Neural progenitor cell (in vitro differentiated cells): ENCODE results near the gene NUDT22. TPM values are rescaled to one million over a fixed set of nuclear protein-coding genes. Genes with fewer than 3 reads are reported as not detected.

ENCODE experiments used
- DNase-seq: peaks from one replicate; pipeline ENCODE4 v3.0.0-alpha.2; 2016; ENCODE audit warnings: low spot score
- H2AFZ ChIP-seq: fragments of 200-600 bp; sonication (generic); replicated peaks from 2 replicates; pipeline ENCODE4 v1.6.1; 2016; ENCODE audit warnings: antibody characterized with exemption
- H3F3A ChIP-seq: fragments of 200-600 bp; sonication (generic); 2 replicates; pipeline ENCODE4 v1.6.1; 2016; ENCODE audit warnings: antibody characterized with exemption, low read depth
- H3K27ac ChIP-seq: fragments of 200-600 bp; sonication (generic); 2 replicates; pipeline ENCODE4 v1.5.1; 2016; ENCODE audit warnings: mild to moderate bottlenecking
- H3K27me3 ChIP-seq: fragments of 200-600 bp; sonication (generic); 2 replicates; pipeline ENCODE4 v1.6.1; 2016; ENCODE audit warnings: mild to moderate bottlenecking, moderate library complexity
- H3K36me3 ChIP-seq: fragments of 200-600 bp; sonication (generic); 2 replicates; pipeline ENCODE4 v1.5.1; 2016
- H3K4me1 ChIP-seq: fragments of 200-600 bp; sonication (generic); 2 replicates; pipeline ENCODE4 v1.6.1; 2016; ENCODE audit warnings: mixed run types
- H3K4me2 ChIP-seq: fragments of 200-600 bp; sonication (generic); 2 replicates; pipeline ENCODE4 v1.6.1; 2016
- H3K4me3 ChIP-seq: fragments of 200-600 bp; sonication (generic); 2 replicates; pipeline ENCODE4 v1.5.1; 2016
- H3K79me2 ChIP-seq: fragments of 200-600 bp; sonication (generic); 2 replicates; pipeline ENCODE4 v1.6.1; 2016; ENCODE audit warnings: low read depth
- H3K9ac ChIP-seq: fragments of 200-600 bp; sonication (generic); 2 replicates; pipeline ENCODE4 v1.6.1; 2016
- H3K9me3 ChIP-seq: fragments of 200-600 bp; sonication (generic); 2 replicates; pipeline ENCODE4 v1.5.1; 2016; ENCODE audit warnings: low read depth
- H4K20me1 ChIP-seq: fragments of 200-600 bp; sonication (generic); 2 replicates; pipeline ENCODE4 v1.6.1; 2016; ENCODE audit warnings: low read depth
- H3K27ac Mint-ChIP-seq: 3 replicates; pipeline ENCODE4 v1.8.0; 2021; ENCODE audit warnings: mixed read lengths
- H3K27me3 Mint-ChIP-seq: 2 replicates; pipeline ENCODE4 v1.8.0; 2022; ENCODE audit warnings: low read depth, mild to moderate bottlenecking, inconsistent platforms, moderate library complexity, mixed read lengths; ENCODE audit not compliant: insufficient read depth
- H3K36me3 Mint-ChIP-seq: 3 replicates; pipeline ENCODE4 v1.8.0; 2021; ENCODE audit warnings: mixed read lengths
- H3K4me1 Mint-ChIP-seq: 3 replicates; pipeline ENCODE4 v1.8.0; 2021; ENCODE audit warnings: mixed read lengths
- H3K4me3 Mint-ChIP-seq: 3 replicates; pipeline ENCODE4 v1.8.0; 2021; ENCODE audit warnings: mild to moderate bottlenecking, moderate library complexity, mixed read lengths
- H3K9me3 Mint-ChIP-seq: 3 replicates; pipeline ENCODE4 v1.8.0; 2020; ENCODE audit warnings: mixed read lengths
- EZH2 ChIP-seq: fragments of 200-600 bp; sonication (generic); IDR thresholded peaks from 2 replicates; pipeline ENCODE4 v1.6.1; 2017; ENCODE audit warnings: antibody characterized with exemption, mild to moderate bottlenecking, moderate library complexity
- EZH2phosphoT487 ChIP-seq: fragments of 200-600 bp; sonication (generic); IDR thresholded peaks from 2 replicates; pipeline ENCODE4 v1.6.1; 2017; ENCODE audit warnings: antibody characterized with exemption
- total RNA-seq: library from RNA; depleted of rRNA; stranded (reverse); fragments of >200 nt; gene quantifications from 2 replicates; pipeline ENCODE4 v1.2.3, GENCODE V29; 2015; ENCODE audit warnings: low replicate concordance
- TF ChIP-seq, protein P1 (sequence below): fragments of 200-600 bp; sonication (generic); IDR thresholded peaks from 2 replicates; pipeline ENCODE4 v1.5.1; 2017; ENCODE audit warnings: antibody characterized with exemption, mild to moderate bottlenecking

NUDT22 gene
- total RNA-seq, 1 donor from 2014 or later: 23.5 TPM

DNA sequence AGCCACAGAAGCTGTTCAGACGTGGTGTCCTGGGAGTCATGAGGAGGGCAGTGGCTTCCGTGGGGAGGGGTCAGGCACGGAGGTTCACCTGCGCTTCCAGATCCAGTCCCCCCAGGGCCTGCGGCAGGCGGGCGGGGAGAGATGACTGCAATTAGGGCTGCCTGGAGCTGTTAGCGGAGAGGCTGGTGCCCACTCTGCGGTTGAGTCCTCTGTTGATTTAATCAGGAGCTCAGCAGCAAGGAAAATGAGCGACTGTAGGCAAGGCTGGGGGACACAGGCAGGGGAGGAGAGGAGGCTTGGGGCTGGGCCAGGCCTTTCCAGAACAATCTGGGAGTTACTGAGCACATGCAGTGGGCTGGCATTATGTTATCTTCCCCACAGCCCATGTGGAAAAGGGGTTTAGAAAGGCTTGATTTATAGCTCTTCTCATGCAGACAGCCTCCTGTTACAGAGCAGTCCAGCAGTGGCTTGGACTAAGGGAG is 38.3 kb downstream of the NUDT22 start:
- no peak overlapping the region for H3K4me3 Mint-ChIP-seq
- H3K27me3 ChIP-seq: no peaks in the 10 kb centered on the region
- peaks cover 7% of the 10 kb centered on the region for H3K4me1 ChIP-seq
- peaks cover 17% of the 10 kb centered on the region for H3F3A ChIP-seq
- H3K36me3 ChIP-seq: no peaks in the 10 kb centered on the region
- no peaks in the 10 kb centered on the region for H3K9me3 ChIP-seq
- H3K79me2 ChIP-seq: no peaks in the 10 kb centered on the region
- peaks cover 17% of the 10 kb centered on the region for H3K4me1 Mint-ChIP-seq
- TF ChIP-seq, protein P1, sequence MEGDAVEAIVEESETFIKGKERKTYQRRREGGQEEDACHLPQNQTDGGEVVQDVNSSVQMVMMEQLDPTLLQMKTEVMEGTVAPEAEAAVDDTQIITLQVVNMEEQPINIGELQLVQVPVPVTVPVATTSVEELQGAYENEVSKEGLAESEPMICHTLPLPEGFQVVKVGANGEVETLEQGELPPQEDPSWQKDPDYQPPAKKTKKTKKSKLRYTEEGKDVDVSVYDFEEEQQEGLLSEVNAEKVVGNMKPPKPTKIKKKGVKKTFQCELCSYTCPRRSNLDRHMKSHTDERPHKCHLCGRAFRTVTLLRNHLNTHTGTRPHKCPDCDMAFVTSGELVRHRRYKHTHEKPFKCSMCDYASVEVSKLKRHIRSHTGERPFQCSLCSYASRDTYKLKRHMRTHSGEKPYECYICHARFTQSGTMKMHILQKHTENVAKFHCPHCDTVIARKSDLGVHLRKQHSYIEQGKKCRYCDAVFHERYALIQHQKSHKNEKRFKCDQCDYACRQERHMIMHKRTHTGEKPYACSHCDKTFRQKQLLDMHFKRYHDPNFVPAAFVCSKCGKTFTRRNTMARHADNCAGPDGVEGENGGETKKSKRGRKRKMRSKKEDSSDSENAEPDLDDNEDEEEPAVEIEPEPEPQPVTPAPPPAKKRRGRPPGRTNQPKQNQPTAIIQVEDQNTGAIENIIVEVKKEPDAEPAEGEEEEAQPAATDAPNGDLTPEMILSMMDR: no peak
- no peak for TF ChIP-seq EZH2
- TF ChIP-seq EZH2phosphoT487: no peak
- peaks cover 4% of the 10 kb centered on the region for H4K20me1 ChIP-seq
- H3K36me3 Mint-ChIP-seq: peaks cover 16% of the 10 kb centered on the region
- H3K9ac ChIP-seq: no peak overlapping the region
- H3K4me2 ChIP-seq: no peak overlapping the region
- no peak overlapping the region for H3K4me3 ChIP-seq
- H3K27me3 Mint-ChIP-seq: peaks cover 13% of the 10 kb centered on the region
- H3K27ac Mint-ChIP-seq: no peak overlapping the region
- H3K9me3 Mint-ChIP-seq: no peaks in the 10 kb centered on the region
- H2AFZ ChIP-seq: no peak overlapping the region
- DNase-seq: no peak
- H3K27ac ChIP-seq: no peak overlapping the region

DNA sequence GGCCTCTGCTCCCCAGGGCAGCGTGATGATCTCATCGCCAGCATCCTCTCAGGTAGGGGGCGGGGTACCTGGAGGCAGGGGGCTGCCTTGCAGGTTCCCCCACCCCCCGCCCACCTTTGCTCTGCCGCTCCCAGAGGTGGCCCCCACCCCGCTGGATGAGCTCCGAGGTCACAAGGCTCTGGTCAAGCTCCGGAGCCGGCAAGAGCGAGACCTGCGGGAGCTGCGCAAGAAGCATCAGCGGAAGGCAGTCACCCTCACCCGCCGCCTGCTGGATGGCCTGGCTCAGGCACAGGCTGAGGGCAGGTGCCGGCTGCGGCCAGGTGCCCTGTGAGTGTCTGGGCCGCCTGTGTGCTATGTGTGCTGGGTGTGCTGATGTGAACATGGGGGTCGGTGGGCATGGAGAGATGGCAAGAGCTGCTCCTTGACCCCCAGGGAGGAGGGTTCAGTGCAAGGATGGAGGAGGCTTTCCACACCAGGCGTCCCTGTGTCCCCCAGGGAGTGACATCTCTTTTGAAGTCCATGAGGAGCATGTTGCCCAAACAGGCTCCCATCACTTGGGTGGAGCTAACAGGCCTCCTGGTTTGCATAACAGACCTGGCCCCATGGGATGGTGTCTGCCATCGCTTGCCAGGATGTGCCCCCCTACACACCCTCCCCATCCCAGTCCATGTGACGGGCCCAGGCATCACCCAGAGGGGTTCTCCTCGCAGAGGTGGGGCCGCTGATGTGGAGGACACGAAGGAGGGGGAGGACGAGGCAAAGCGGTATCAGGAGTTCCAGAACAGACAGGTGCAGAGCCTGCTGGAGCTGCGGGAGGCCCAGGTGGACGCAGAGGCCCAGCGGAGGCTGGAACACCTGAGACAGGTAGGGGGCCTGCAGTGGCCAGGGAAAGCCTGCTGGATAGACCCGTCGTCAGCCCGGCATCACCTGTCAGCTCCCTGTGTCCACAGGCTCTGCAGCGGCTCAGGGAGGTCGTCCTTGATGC is 39.4 kb downstream of the NUDT22 start:
- Histone ChIP-seq H3K9me3 (no peaks in the 10 kb centered on the region), H3K27ac (no peak overlapping the region), H2AFZ (no peak overlapping the region), H3K4me1 (peaks cover 7% of the 10 kb centered on the region), H3F3A (peaks cover 25% of the 10 kb centered on the region), H3K4me3 (no peak overlapping the region), H3K27me3 (no peaks in the 10 kb centered on the region), H3K36me3 (no peaks in the 10 kb centered on the region), H3K79me2 (no peaks in the 10 kb centered on the region), H3K4me2 (no peak overlapping the region), H3K9ac (no peak overlapping the region), H4K20me1 (peaks cover 4% of the 10 kb centered on the region)
- Mint-ChIP-seq H3K9me3 (no peaks in the 10 kb centered on the region), H3K4me1 (peaks cover 21% of the 10 kb centered on the region), H3K36me3 (peaks cover 7% of the 10 kb centered on the region), H3K27ac (no peak overlapping the region), H3K4me3 (no peak overlapping the region), H3K27me3 (peaks cover 16% of the 10 kb centered on the region)
- TF ChIP-seq, protein P1: no peak
- TF ChIP-seq EZH2phosphoT487 (no peak), EZH2 (no peak)
- DNase-seq: no peak

DNA sequence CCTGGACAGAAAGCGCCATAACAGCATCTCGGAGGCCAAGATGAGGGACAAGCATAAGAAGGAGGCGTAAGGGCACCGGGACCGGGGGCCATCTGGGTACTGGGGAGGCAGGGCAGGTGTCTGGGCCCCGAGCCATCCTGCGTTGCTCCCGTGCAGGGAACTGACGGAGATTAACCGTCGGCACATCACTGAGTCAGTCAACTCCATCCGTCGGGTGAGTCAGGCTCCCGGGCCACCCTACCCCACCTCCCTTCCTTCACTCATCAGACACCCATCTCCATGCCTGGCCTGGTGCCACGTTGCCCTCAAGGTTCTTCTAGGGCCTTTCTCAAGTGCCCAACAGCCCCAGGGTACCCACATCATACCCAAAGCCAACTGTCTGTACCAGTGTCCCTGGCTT is 40.3 kb downstream of the NUDT22 start:
- no peak overlapping the region for H2AFZ ChIP-seq
- Mint-ChIP-seq H3K27me3 (peaks cover 19% of the 10 kb centered on the region), H3K4me3 (peak overlapping the region; percentile 59), H3K9me3 (no peaks in the 10 kb centered on the region), H3K27ac (no peak overlapping the region), H3K36me3 (peaks cover 7% of the 10 kb centered on the region), H3K4me1 (peaks cover 21% of the 10 kb centered on the region)
- TF ChIP-seq EZH2phosphoT487 (no peak), EZH2 (no peak)
- TF ChIP-seq, protein P1: no peak
- no peaks in the 10 kb centered on the region for H3K36me3 ChIP-seq
- no peaks in the 10 kb centered on the region for H3K9me3 ChIP-seq
- H4K20me1 ChIP-seq: peaks cover 4% of the 10 kb centered on the region
- peaks cover 7% of the 10 kb centered on the region for H3K4me1 ChIP-seq
- H3K27me3 ChIP-seq: no peaks in the 10 kb centered on the region
- H3K27ac ChIP-seq: no peak overlapping the region
- no peak overlapping the region for H3K4me2 ChIP-seq
- no peak overlapping the region for H3K9ac ChIP-seq
- H3F3A ChIP-seq: peaks cover 28% of the 10 kb centered on the region
- no peak overlapping the region for H3K4me3 ChIP-seq
- H3K79me2 ChIP-seq: no peaks in the 10 kb centered on the region
- no peak for DNase-seq
